Stimulated activated CD8-positive, alpha-beta memory T cell treated with anti-CD3 and anti-CD28 coated beads, Interleukin-4, amount 100 ng/mL, for 48 hours (primary cell): Measurements from ENCODE around the gene DCAF6.

Experiments used
- DNase-seq: peaks from one replicate; pipeline ENCODE4 v3.0.0-alpha.2; 2020

Gene DCAF6

DNA sequence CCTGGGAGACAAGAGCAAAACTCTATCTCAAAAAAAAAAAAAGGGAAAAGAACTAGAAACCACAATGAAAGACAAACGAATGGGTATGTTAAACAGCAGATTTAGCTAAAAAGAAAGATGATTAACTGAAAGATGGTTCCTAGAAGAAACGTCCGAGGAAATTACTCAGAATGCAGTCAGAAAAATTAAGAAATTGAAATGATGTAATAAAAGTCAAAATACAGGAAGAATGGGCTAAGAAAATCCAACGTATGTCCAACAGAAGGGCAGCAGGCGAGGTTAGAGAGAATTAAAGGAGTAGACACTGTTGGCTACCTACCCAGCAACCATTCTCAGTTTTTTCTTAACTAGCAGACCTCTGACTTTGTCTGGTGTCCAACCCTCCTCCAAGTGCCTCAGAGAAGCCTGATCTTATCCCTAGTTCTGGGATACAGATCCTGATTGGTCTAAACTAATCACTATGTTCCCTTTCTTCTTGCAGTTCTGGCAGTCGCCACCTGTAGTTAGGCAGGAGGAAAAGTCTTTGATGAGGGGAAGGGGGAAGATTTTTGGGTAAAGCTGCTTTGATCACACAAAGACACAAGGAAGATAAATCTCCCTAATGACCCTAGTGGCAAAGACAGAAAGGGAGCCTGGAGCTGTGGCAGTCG is 174.5 kb downstream of the DCAF6 start:
- DNase-seq: no peak

DNA sequence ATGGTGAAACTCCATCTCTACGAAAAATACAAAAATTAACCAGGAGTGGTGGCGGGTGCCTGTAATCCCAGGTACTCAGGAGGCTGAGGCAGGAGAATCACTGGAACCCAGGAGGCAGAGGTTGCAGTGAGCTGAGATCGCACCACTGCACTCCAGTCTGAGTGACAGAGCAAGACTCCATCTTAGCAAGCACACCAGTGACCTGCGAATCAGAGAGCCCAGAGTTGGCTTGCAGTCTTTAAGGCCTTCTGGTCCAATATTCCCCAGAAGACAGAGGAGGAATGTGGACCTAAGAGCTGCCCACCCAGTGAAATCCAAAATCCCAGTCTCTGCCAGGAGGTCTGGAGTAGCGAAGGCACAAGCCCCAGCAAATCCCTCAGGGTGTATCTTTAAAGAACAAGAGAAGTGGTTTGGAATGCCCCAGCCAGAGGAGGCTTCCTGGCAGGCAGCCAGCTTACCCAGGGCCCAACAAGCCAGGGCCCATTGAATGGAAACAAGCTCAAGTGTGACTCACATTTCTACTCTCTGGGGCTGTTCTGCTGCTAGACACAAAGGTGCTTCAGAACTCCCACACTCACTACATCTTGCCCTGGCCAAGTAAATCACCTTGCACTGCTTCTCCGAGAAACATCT is 176.3 kb downstream of the DCAF6 start:
- peak; percentile 63 for DNase-seq

DNA sequence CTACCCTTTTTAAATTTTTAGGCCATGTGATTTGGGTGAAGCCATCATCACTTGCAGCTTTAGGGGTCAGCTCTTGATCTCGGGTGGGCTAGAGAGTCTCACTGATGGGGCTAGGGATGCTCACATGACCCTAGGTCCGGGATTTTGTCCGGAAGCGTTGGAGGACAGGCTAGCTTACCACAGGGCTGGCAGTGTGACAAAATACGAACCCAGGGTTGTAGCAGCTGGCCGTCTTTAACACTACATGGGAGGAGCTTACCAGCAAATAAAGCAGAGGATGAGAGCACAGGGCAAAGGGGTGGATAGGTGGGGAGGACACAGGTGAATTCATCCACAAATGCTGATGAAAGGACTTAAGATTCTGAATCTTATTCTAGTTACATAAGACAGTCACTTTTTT is 178.4 kb downstream of the DCAF6 start:
- no peak for DNase-seq

DNA sequence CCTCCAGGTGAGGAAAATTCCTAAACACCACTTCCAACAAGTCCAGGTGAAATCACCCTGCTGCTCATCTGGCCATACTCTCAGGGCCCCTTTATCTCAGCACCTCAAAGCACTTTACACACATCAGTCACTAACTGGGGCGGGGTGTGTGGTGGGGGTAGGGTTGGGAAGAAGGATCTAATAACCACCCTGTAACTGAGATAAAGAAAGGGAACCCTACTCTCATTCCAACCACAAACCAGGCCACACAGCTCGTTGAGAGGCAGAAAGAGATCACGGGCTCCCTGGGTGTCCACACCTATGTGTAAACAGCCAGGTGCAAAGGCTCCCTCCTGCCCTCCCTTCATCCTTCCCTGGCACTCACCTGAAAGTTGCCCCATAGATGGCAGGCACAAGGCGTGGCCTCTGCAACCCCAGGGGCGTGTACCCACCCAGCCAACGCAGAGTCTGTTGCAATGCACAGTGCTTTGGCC is 179.9 kb downstream of the DCAF6 start:
- DNase-seq: no peak

DNA sequence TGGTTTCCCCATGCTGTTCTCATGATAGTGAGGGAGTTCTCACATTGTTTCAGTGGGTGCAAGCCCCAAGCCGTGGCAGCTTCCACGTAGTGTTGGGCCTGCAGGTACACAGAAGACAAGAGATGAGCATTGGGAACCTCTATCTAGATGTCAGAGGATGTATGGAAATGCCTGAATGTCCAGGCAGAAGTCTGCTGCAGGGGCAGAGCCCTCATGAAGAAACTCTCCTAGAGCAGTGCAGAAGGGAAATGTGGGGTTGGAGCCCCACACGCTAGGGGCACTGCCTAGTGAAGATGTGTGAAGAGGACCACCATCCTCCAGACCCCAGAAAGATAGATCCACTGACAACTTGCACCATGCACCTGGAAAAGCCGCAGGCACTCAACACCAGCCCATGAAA is 183.3 kb downstream of the DCAF6 start:
- no peak for DNase-seq

DNA sequence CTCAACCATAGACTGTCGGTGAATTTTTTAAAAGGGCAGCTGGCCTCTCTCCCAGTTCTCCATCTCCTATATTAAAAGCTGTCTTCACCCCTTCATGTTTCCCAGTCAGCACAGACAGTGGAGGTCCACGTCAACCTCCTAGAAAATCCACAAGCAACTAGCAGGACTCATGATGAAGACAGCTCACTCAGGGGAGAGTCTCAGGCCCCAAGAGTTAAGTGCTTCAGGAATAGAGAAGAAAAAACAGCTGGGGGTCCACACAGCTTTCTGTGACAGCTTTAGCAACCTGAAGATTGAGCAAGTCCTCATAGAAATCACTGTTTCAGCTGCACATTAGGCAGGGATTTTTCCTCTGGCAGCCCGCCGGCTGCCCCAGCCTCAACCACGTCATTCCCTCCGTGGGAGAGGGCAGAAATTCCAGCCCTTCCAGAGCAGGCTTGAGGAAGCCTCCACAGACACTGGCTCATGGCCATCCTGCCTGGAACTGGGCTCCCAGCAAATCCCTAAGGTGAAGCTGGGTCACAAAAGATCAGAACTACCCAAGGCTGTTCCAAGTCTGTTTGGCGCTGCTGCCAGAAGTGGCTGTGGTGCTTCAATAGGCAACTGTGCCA is 185.0 kb downstream of the DCAF6 start:
- DNase-seq: no peak

DNA sequence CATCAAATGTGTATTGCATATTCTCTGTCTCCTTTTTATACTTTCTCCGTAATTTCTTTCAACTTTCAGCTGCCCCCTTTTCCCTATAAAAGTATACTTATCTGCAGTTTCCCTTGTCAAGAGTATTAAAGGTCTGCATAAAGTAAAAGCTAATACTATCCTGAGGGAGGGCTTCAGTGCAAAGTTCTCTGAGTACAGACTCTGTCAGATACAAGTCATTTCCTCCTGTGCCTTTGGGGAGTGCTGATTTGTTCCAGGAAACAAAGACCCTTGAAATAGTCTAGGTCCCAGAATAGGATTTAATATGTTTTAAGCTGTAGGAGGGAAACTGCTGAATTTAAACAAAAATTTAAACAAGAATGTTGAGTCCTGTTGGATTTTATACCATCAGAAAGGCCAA is 188.6 kb downstream of the DCAF6 start:
- DNase-seq: no peak
